ENCODE measurements around the gene RYR2. TPM values are rescaled to one million over a fixed set of nuclear protein-coding genes. Genes with fewer than 3 reads are reported as not detected.
A peak's percentile ranks its signal among the peaks of the same experiment; 100 is the strongest.

RYR2 gene
- total and polyA plus RNA-seq, 9 of the 15 experiments (the other 6 are each of a cell fraction or from before 2014, with no cell fraction given): 0.03 to 0.42 (median 0.14) TPM

GRCh38 chr1:237492359-237492758 lies 450.4 kb downstream of the RYR2 start (continued):
- TF ChIP-seq MAZ (CRISPR knock-in tag; conservative IDR thresholded peaks at IDR 0.05 in 1 of 2, IDR thresholded peaks at IDR 0.05 in 1 of 2): no peak
- no peak for TF ChIP-seq STAT5A (IDR thresholded peaks at IDR 0.05; ENCODE audit: borderline replicate concordance, low read length)
- no peak for TF ChIP-seq TCF3 (CRISPR knock-in tag; IDR thresholded peaks at IDR 0.05)
- TF ChIP-seq CEBPG (CRISPR knock-in tag; IDR thresholded peaks at IDR 0.05): no peak
- TF ChIP-seq CEBPG (tag; conservative IDR thresholded peaks at IDR 0.05 in 1 of 2, IDR thresholded peaks at IDR 0.05 in 1 of 2): no peak
- TF ChIP-seq NCOA2 (IDR thresholded peaks at IDR 0.05; ENCODE audit: partially characterized antibody in 2 of 2): no peak
- TF ChIP-seq, protein P1, sequence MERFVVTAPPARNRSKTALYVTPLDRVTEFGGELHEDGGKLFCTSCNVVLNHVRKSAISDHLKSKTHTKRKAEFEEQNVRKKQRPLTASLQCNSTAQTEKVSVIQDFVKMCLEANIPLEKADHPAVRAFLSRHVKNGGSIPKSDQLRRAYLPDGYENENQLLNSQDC (CRISPR knock-in tag; IDR thresholded peaks at IDR 0.05): no peak
- no peak for TF ChIP-seq CHD2 (IDR thresholded peaks at IDR 0.05; ENCODE audit: low read depth, low read length)
- no peak for TF ChIP-seq HDAC8 (tag; IDR thresholded peaks at IDR 0.05)

- Histone ChIP-seq H4K20me1 (replicated peaks; ENCODE audit: control insufficient read depth, insufficient read depth, low read length) (no peaks in the 10 kb centered on the region), H3K9me3 (replicated peaks; ENCODE audit: control insufficient read depth, insufficient read depth, low read depth, low read length) (no peaks in the 10 kb centered on the region; the same call in 1 of the 2 replicates), H3K27ac (ENCODE audit: extremely low read depth, low read depth, low read length) (no peak overlapping the region), H3K79me2 (ENCODE audit: control insufficient read depth, insufficient read depth, low read length) (no peaks in the 10 kb centered on the region), H3K4me3 (no peak overlapping the region), H3K9me1 (ENCODE audit: control insufficient read depth, insufficient read depth, low read length) (no peaks in the 10 kb centered on the region), H3K4me2 (ENCODE audit: insufficient read depth, low read length) (no peak overlapping the region), H3K4me1 (replicated peaks in 1 of 2; ENCODE audit: control insufficient read depth in 2 of 2, insufficient read depth in 2 of 2, low read length in 2 of 2) (no peaks in the 10 kb centered on the region), H2AFZ (ENCODE audit: low read depth, low read length) (no peak overlapping the region), H3K9ac (ENCODE audit: insufficient read depth in 1 of 2, low read depth in 2 of 2, low read length in 2 of 2) (no peak overlapping the region), H3K36me3 (ENCODE audit: control insufficient read depth, insufficient read depth, low read length) (no peaks in the 10 kb centered on the region), H3K27me3 (ENCODE audit: control insufficient read depth in 2 of 2, insufficient read depth in 2 of 2, low read length in 2 of 2) (no peaks in the 10 kb centered on the region)
- POLR2A ChIA-PET: no interaction called here
- CTCF ChIA-PET (ENCODE audit: low intra/inter-chr PET ratio): interaction anchor here (0.6 kb wide), 1 partner anchor 91 kb away, joined by 3 read pairs; no protein-coding TSS in a partner anchor
- BruUV-seq (replicated peaks): no TSS peak
- FAIRE-seq (no peak), DNase-seq (ENCODE audit: extremely low read depth in 1 of 4, low spot score in 3 of 4) (no peak), ATAC-seq (no peak)
- intact Hi-C loops (cut with micrococcal nuclease): no loop called here
- under 1% methylated on average over 6 of the region's 6 CpGs for WGBS (ENCODE audit: insufficient coverage, low coverage, missing lambda C conversion rate)
- in situ Hi-C loops (cut with MboI): no loop called here
- no peak for TF ChIP-seq ZNF449 (CRISPR knock-in tag; IDR thresholded peaks at IDR 0.05)
- TF ChIP-seq NBN (IDR thresholded peaks at IDR 0.05; ENCODE audit: low read depth): no peak
- peak; percentile 41 for TF ChIP-seq ATF3 (IDR thresholded peaks at IDR 0.05)
- TF ChIP-seq ATF3 (CRISPR knock-in tag; conservative IDR thresholded peaks at IDR 0.05): no peak
- no peak for TF ChIP-seq SMAD3 (CRISPR knock-in tag; conservative IDR thresholded peaks at IDR 0.05)
- TF ChIP-seq SMARCA4 (IDR thresholded peaks at IDR 0.05): no peak
- no peak for TF ChIP-seq FOXM1 (IDR thresholded peaks at IDR 0.05; ENCODE audit: low read depth)
- TF ChIP-seq FOXM1 (CRISPR knock-in tag; IDR thresholded peaks at IDR 0.05; ENCODE audit: low read depth): no peak
- TF ChIP-seq, protein P2, sequence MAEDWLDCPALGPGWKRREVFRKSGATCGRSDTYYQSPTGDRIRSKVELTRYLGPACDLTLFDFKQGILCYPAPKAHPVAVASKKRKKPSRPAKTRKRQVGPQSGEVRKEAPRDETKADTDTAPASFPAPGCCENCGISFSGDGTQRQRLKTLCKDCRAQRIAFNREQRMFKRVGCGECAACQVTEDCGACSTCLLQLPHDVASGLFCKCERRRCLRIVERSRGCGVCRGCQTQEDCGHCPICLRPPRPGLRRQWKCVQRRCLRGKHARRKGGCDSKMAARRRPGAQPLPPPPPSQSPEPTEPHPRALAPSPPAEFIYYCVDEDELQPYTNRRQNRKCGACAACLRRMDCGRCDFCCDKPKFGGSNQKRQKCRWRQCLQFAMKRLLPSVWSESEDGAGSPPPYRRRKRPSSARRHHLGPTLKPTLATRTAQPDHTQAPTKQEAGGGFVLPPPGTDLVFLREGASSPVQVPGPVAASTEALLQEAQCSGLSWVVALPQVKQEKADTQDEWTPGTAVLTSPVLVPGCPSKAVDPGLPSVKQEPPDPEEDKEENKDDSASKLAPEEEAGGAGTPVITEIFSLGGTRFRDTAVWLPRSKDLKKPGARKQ (CRISPR knock-in tag; IDR thresholded peaks at IDR 0.05): no peak
- TF ChIP-seq MBD2 (IDR thresholded peaks at IDR 0.05; ENCODE audit: borderline replicate concordance, low read depth): no peak
Measured at GRCh38 chr1:237500566-237500965, 458.6 kb downstream of the RYR2 start.
